GM21619 (cell line): ENCODE results near the gene CYP39A1.

Source experiments
- ATAC-seq: cut with Tn5 transposase; IDR thresholded peaks from one replicate; pipeline ENCODE4 v1.9.1; 2021; ENCODE audit not compliant: unreplicated experiment

CYP39A1 gene

DNA sequence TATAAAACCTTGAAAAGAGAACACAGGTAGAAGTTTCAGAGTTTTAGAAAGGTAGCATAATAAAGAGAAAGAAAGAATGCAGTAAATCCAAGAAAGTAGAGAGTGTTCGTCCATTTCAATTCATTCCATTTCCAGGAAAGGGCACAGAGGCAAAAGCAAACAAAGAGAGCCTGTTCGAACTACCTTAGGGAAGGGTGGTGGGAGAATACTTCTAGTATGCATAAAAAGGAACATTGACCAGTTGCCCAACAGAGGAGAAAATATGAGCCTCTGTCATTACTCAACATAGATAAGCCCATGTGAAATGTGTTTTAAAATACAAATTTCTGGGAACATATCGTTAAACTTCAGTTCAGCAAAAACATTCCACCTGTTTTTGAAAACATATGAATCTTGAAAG, 60.6 kb downstream of the CYP39A1 start:
- no peak for ATAC-seq

DNA sequence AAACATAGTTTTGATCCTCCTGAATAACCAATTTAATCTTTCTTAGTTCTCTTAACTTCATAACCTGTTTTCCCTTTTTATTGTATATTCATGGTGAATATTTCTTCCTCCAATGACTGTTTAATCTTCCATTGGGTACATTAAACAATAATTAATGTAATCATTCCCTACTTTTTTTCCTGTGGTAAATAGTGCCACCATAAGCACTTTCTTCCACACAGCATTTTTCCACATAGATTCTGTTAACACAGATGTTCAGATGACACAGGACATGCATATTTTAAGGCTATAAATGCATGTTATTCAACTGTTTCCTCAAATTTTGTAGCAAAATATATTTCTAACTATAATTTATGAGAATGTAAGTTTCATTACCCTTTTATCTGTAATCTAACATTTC, 61.9 kb downstream of the CYP39A1 start:
- ATAC-seq: no peak

DNA sequence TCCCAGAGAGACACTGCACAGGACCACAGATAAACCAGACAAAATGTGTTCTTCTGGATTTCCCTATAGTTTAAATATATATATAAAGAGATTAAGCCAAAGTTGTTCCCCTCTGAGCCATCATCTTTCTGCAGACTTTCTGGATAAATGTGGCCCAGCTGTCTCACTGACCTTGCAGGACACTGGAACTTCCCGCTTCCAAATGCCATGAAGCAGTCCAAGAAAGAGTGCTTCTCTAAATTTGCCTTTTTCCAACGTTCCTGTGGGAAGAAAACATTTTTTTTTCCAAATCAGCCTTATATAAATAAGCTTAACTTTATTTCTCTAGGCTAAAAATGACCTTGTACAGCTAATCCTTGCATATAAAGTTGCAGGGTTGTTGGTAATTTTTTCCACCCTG, 65.7 kb downstream of the CYP39A1 start:
- no peak for ATAC-seq

DNA sequence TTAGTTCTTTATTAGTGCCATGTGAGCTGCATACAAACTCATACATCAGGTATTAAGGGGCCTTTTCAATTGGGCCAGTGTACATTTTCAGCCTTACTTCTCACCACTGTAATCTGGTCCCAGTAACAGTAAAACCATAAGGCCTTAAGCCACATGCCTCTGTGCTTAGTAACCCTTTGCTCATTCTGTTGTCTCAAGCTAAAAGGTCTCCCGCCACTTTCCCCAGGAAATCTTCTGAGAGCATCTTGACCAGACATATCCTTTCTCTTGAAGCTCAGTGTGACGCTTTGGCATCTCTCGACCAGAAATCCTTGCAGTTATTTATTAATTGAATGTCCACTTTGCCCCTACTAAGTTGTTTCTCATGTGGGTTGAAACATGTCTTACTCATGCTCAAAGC, 68.0 kb downstream of the CYP39A1 start:
- ATAC-seq: no peak

DNA sequence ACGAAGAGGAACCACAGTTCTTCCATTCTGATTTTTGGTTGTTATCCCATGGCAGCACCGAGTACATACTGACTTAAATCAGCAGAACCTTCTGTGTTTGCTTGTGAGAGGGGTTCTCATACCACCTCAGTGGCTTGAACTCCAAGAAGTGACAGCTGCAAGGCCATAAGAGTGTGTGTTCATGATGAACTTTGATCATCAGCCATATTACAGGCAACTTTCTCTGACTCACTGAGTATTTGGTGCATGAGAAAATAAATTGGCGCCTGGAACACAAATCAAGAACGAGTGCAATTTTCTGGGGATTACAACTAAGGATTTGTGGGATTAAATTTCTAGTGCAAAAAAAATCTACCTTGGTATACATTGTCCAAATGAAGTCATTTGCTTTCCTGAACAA, 68.9 kb downstream of the CYP39A1 start:
- ATAC-seq: no peak

DNA sequence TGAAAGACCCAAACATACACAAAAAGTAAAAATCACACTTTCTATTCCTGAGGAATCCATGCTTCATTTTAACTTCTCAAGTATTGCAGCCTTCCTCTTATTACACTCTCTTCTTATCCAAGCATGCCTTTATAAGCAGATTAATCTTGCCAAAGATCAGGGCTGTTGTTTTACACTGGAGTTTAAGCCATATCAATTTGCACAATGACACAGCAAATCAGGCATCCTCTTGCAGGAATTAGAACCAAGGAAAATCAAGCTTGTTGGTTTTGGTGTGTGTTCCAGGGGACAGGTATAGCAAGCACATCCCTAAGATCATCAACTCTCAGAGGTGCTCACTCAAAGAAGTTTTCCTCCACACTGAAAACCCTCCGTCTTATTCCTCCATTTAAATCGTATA, 69.5 kb downstream of the CYP39A1 start:
- ATAC-seq: no peak

DNA sequence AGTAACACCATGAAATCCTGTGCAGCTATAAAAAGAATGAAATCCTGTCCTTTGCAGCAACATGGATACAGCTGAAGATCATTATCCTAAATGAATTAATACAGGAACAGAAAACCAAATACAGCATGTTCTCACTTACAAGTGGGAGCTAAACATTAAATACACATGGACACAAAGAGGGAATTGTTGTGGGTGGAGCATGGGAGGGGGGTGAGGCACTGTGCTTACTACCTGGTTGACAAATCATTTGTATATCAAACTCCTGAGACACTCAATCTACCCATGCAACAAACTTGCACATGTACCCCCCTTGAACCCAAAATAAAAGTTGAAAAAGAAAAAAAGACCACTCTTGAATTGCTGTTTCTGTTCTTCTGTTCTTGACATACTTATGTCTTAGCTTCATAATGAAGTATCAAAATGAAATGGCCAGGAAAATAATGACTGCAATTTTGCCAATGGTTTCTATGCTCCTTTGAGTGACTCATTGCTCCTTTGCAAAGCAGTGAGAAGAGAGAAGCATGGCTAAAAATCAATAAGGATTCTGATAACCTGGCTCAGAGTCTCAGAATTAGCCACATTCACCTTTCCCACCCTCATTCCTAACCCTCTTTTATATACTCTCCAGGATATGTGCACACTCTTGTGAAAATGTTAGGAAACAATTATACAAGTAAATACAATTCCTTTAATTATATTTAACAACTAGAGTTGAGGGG, 71.0 kb downstream of the CYP39A1 start:
- no peak for ATAC-seq

DNA sequence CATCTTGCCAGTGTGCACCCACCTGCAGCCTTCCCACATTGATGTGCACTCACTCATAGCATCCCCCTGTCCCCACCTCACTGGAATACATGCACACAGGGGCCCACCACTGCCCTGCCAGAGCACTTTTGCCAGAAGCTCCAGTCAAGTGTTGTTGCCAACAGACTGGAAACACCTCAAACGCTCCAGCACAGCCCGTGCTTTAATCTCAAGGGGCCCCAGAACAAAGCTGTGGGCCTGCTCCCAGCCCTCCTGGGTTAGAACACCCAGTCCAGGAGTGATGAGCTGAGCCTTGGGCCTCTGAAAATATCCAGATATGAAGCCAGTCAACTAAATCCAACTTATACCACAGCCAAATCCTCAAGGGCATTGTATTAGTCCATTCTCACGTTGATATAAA, 77.1 kb downstream of the CYP39A1 start:
- no peak for ATAC-seq

DNA sequence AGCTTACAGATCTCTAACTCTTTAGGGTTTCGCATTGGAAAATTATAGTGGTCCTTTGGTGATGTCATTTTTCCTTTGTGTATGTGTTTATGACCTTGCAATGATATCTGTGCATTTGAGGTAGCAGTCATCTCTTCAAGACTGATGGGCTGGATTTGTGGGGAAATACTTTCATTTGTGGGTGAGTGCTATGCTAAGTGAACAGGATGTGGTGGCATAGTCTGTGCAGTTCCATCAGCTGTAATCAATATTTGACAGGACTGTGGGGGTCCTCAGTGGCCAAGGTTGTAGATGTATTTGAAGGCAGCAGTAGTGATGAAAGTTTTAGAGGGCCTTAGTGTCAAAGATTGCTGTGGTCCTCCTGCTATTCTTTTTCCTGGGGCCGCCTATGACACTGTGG, 79.5 kb downstream of the CYP39A1 start:
- no peak for ATAC-seq

DNA sequence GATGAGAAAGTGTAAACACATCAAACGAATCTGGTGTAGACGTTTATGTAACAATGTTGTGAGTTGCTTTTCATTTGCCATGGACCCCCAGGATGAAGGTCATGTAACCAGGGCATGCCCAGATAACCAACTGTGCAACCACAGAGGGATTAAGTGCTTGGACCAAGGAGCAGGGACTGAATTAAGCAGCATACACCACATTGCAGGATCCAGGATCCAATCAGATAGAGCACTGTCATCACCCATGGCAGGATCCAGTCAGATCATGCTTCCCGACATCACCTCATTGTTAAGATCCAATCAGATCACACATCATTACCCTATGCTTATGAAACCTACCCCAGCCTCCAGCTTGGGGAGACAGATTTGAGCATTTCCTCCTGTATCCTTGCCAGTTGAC, 87.1 kb downstream of the CYP39A1 start:
- no peak for ATAC-seq

DNA sequence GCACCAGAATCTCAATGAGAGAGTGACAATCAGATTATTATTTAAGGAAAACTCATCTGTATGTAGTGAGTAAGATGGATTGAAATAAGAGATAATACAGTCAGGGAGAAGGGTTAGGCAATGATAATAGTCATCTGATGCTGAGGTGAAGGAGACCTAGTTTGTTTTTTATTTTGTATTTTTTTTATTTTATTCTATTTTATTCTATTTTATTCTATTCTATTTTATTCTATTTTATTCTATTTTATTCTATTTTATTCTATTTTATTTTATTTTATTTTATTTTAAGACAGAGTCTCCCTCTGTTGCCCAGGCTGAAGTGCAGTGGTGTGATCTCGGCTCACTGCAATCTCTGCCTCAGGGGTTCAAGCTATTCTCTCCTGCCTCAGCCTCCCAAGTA, 88.7 kb downstream of the CYP39A1 start:
- ATAC-seq: no peak

DNA sequence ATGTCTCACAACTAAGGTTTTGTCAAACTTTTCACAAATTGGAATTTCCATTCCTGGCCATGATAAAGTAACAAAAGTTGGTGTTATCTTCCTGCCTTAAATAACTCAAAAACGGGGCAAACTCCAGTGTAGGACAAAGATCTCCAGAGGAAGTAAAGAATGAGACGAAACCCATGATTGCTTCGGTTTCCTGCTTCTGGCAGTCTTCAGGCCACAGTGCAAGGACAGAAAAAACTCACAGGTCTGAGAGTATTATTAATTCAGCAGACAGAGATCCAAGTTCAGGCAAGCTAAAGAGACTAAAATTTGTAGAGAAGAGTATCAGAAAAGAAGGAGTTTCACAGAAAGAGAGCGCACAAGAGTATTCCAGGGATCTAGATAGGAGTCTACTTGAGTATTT, 96.6 kb downstream of the CYP39A1 start:
- ATAC-seq: no peak

DNA sequence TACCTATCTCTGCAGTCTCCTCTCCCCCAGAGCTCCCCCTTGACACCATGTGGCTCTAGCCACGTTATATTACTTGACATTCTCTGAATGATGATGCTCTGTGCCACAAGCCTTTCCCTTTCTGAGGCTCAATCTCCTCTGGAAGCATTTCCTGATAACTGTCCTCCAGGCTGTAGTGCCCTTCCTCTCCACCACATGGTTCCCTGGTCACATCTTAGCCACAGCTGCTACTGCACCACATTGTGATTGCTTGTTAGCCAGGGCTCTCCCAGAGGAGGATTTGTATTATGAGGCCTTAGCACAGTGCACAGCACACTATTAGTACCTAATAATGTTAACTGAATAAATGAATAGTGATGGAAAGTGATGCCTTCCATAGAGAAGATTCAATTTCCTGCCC, 97.5 kb downstream of the CYP39A1 start:
- no peak for ATAC-seq

DNA sequence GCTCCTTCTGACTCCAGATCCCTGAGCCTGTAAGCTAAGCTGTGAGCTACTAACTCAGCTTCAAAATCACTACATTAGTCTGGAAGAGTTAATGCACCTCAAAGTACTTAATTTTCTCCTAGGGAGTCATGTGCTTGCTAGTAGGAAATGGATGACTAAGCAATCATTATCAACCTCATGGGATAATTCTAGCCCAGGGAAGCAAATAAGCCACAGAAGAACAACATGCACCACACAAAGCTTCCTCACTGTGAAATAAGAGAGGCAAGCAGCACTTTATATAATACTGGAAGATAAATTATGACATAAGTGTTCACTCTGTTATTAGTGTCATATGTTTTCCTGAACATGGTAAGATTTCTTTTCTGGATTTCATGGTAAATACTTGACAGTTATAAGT, 103.5 kb downstream of the CYP39A1 start:
- no peak for ATAC-seq

DNA sequence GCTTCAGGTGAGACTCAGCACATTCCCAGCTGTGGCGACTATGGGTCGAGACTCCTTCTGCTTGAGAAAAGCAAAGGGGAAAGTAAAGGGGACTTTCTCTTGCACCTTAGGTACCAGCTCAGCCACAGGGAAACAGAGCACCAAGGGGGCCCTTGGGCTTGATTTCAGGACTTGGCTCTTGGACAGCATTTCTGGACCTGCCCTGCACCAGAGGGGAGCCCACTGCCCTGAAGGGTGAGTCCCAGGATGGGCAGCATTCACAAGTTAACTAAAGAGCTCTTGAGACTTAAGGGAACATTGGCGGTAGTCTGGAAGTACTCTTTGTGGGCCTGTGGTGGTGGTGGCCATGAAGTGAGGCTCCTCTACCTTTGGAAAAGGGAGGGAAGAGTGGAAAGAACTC, 111.1 kb downstream of the CYP39A1 start:
- no peak for ATAC-seq

DNA sequence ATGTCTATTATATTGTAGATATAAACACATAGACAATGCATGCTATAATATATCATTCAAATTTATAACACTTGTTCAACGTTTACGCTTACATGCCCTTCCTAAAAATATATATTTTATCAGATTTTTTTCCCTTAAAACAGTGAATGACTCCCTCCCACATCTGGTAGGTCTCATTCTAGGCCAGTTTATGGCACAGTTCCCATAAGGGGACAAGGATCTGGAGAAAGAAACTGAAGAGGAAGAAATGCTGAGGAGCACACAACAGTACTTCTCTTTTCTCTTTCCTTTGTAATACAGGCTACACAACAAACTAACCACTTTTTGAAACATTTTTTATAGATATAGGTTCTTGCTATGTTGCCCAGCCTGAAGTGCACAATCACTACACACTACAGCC, 112.8 kb downstream of the CYP39A1 start:
- no peak for ATAC-seq

DNA sequence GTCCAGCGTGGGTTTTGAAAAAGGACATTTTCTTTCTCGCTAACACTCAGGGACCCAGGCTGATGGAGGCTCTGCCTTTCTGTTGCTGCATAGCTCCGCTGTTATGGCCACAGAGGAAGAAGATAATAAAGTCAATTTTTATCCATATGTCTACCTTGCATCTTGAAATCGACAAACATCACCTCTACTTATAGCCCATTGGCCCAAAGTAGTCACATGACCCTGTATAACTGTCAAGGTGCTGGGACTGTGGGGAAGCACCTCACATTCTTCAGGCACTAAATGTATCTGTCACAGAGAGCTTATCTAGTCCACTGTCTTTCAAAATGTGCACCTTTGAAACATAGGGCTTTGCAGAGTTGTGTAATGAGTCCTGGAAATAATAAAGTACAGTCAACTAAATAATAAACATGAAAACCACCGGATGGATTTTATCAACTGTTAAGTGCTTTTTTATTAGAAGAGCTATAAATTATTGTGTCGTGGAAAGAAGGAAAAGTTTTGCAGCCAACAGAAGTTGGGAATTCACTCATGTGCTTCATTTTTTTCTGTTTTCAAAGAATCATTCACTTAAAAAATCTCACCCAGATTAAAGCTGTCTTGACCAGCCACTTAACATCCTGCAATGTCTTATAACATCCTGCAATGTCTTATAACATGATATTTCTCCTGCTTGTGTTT, 113.7 kb downstream of the CYP39A1 start:
- no peak for ATAC-seq

DNA sequence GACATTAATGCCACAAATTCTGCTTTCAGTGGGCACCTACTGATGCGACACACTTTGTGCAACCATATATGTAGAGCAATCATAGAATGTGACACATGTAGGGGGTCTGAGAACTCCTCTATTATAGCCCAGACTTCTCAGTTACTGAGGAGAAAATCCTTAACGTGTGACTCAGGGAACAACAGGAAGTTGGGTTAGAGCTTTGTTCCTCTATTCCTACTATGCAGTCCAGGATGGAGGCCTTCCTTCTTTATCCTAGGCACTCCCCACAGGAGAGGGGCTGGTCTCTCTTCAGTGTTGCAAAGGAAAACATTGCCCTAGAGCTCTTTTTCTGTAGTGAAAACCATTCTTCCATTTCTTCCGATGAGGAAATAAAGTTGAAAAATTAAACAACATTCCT, 121.7 kb downstream of the CYP39A1 start:
- no peak for ATAC-seq

DNA sequence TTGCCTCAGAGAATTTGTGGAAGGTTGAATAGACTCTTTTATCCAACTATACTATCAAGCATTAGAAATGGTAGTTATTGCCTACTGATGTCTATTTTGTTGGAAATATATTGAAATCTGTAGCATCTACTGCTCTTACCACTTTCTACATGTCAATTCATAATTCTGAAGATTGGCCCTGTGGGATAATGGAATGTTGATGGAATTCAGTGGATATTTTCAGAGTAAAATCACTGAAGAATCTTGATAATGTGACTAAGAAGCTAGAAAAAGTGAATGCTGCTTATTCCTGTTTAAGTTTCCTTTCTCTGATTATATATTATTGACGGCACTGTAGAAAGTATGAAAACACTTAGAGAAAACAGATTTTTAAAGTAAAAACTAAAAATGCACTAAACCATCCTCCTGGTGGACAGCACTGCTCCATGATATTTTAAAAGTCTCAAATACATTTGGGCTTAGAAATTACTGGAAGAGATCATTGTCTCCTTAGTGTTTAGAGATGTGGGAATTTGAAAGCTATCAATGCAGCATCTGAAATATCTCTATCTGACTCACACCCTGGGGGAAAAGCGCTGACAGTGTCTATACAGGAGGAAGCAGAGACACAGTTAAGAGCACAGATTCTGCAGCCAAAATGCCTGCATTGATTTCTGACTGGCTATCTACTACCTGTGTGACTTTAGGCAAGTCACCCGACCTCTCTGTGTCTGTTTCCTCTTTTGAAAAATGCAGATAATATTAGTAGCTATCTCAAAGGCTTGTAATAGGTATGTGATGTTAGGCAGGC, 123.5 kb downstream of the CYP39A1 start:
- no peak for ATAC-seq

DNA sequence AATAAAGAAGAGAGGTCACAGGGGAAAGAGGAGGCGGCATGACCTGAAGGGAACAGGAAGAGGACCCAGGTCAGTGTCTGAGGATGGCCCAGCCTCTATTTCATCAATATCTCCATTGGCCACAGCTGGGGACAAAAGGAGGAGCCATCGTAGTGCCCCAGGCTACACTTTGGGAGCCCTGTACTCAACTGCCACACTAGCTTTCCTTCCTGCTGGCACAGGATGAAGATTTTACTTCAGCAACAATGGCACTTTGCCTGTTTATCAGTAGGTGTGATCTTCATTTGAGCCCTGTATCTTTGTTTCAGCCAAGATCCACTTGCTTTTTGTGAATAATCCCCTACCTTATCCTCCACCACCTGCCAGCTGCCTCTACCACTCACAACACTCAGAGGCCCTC, 126.0 kb downstream of the CYP39A1 start:
- ATAC-seq: no peak

DNA sequence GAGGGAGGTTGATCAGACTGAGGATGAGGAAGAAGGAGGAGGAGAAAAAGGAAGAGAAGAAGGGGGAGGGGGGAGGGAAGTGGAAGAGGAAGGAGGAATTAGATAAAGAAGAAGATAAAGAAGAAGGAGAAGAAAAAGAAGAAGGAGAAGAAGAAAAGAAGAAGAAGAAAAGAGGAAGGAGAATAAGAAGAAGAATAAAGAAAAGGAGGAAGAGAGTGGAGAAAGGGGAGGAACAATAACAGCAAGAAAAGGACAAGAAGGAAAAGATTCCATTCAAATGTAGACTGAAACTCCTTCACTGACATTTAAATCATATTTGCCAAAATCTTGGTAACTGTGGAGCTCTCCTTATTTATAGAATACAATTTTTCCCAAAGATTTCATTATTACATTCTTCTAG, 127.0 kb downstream of the CYP39A1 start:
- no peak for ATAC-seq

DNA sequence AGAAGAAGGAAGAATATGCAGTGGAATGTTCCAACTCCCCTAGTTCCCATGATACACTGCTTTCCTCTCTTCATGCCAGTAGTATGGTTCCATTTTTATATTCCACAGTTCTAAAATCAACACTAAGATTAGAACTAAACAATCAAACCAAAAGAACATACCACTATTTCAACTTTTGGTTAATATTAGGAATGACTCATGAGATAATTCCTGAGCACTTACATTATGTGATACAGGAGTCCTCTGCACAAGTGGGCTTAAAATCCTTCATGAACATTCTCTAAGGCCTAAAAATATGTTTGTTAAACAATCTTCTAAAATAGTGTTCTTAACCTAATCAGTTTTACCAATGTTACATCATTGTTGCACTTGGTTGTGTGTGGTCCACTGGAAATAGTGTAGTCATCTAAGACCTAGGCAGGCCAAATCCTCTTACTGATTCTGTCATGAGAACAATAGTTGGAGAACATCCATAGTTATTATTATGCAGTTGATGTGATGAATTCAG, 131.1 kb downstream of the CYP39A1 start:
- no peak for ATAC-seq
